ENCODE data around the gene HOXB1. TPM values are rescaled to one million over a fixed set of nuclear protein-coding genes. Genes with fewer than 3 reads are reported as not detected.

Gene HOXB1
- total and polyA plus RNA-seq, 2 of the 8 experiments (the other 6 are each of a cell fraction or from before 2014, with no cell fraction given), result not detected

GRCh38 chr17:48577946-48578615 is 47.3 kb upstream of the HOXB1 start, which contains the start of gene HOXB4:
Gene HOXB4, minus strand, starts transcription at chr17:48578350. Its CDS starts 31 bp downstream, at chr17:48578319.
- Histone ChIP-seq H2BK12ac (ENCODE audit: low read depth, low read length) (no peak within 1 kb of the TSS), H4K5ac (ENCODE audit: insufficient read length, low read depth, low read length) (no peak within 1 kb of the TSS), H3K79me1 (ENCODE audit: low read depth, low read length) (no peaks in the 10 kb centered on the region), H3K79me2 (ENCODE audit: control insufficient read depth in 1 of 2, insufficient read depth in 2 of 2, low read length in 2 of 2) (no peaks in the 10 kb centered on the region), H3K56ac (replicated peaks; ENCODE audit: insufficient read length, low read depth, low read length) (no peak within 1 kb of the TSS), H2AK5ac (ENCODE audit: low read depth, low read length) (no peak within 1 kb of the TSS), H3K4ac (replicated peaks; ENCODE audit: insufficient read length, low read depth, low read length) (no peak within 1 kb of the TSS), H3K4me2 (ENCODE audit: insufficient read depth in 1 of 2, low read depth in 2 of 2, low read length in 2 of 2) (peak within 1 kb of the TSS; percentile 46 to 48), H4K8ac (ENCODE audit: extremely low read depth, insufficient read depth, low read length) (no peak within 1 kb of the TSS; the same call in 1 of the 2 replicates), H2BK120ac (replicated peaks; ENCODE audit: low read depth, low read length) (no peak within 1 kb of the TSS), H2BK20ac (ENCODE audit: low read length) (no peak within 1 kb of the TSS), H2AFZ (ENCODE audit: low read length) (no peak within 1 kb of the TSS), H3K27ac (ENCODE audit: low read depth, low read length) (no peak within 1 kb of the TSS), H4K20me1 (replicated peaks in 1 of 2; ENCODE audit: control insufficient read depth in 1 of 2, insufficient read depth in 2 of 2, low read length in 2 of 2) (peaks cover 15 to 40% of the 10 kb centered on the region in 2 experiments), H3K27me3 (replicated peaks in 1 of 4; ENCODE audit: control insufficient read depth in 3 of 4, extremely low read depth in 1 of 4, insufficient read depth in 3 of 4, low read length in 3 of 4) (peaks cover 99 to 100% (median 100%) of the 10 kb centered on the region in 4 experiments), H3K18ac (ENCODE audit: extremely low read depth, low read length) (no peak within 1 kb of the TSS; the same call in 1 of the 2 replicates), H3K23ac (ENCODE audit: insufficient read length) (no peak within 1 kb of the TSS), H3K23me2 (ENCODE audit: low read depth, low read length) (no peaks in the 10 kb centered on the region), H3K9ac (replicated peaks in 1 of 4; ENCODE audit: extremely low read depth in 1 of 4, low read depth in 3 of 4, low read length in 3 of 4) (no peak within 1 kb of the TSS), H3K4me3 (ENCODE audit: extremely low read depth in 1 of 4, insufficient read depth in 2 of 4, low read depth in 3 of 4, low read length in 4 of 4) (peak within 1 kb of the TSS in 2 of 4 experiments; percentile 10 to 44; a peak in 3 of 8 replicates), H3K36me3 (ENCODE audit: control insufficient read depth in 2 of 4, insufficient read depth in 4 of 4, low read length in 3 of 4) (peaks cover 0 to 7% (median 0%) of the 10 kb centered on the region in 4 experiments; a peak in 1 of 8 replicates), H3K4me1 (replicated peaks in 1 of 4; ENCODE audit: control insufficient read depth in 3 of 4, insufficient read depth in 4 of 4, low read length in 3 of 4) (peaks cover 0 to 13% (median 4%) of the 10 kb centered on the region in 4 experiments; a peak in 5 of 7 replicates), H3K14ac (ENCODE audit: insufficient read length) (no peak within 1 kb of the TSS), H3K9me3 (ENCODE audit: insufficient read depth in 2 of 2, low read depth in 1 of 2, low read length in 1 of 2) (no peaks in the 10 kb centered on the region), H2BK5ac (ENCODE audit: low read depth, low read length) (no peak within 1 kb of the TSS), H4K91ac (replicated peaks; ENCODE audit: insufficient read length, low read length) (no peak within 1 kb of the TSS), H2BK15ac (ENCODE audit: low read length) (peak within 1 kb of the TSS; percentile 29; the same call in 1 of the 2 replicates)
- CTCF ChIA-PET (ENCODE audit: partially characterized antibody), result interaction anchor here (1.1 to 1.5 kb wide), 3 partner anchors 8 to 16 kb away, joined by 3 to 5 read pairs (median 4); no protein-coding TSS in a partner anchor
- no peak for FAIRE-seq
- POLR2A ChIA-PET (ENCODE audit: partially characterized antibody), result no interaction called here
- DNase-seq (ENCODE audit: low read depth in 1 of 2, low spot score in 2 of 2), result no peak
- TF ChIP-seq ATF3 (IDR thresholded peaks at IDR 0.05; ENCODE audit: insufficient read depth, low read depth, low read length), result peak; percentile 29; the same call in 1 of the 2 replicates
- no peak for TF ChIP-seq RAD21 (IDR thresholded peaks at IDR 0.05 in 1 of 2, conservative IDR thresholded peaks at IDR 0.05 in 1 of 2; ENCODE audit: low read depth in 2 of 2, low read length in 2 of 2)
- no peak for TF ChIP-seq SRF (IDR thresholded peaks at IDR 0.05; ENCODE audit: low read depth, low read length)
- TF ChIP-seq USF2 (IDR thresholded peaks at IDR 0.05; ENCODE audit: low read length), result peak; percentile 78
- no peak for TF ChIP-seq RFX5 (IDR thresholded peaks at IDR 0.05; ENCODE audit: borderline replicate concordance, low read depth, low read length)
- no peak for TF ChIP-seq KDM1A (IDR thresholded peaks at IDR 0.05; ENCODE audit: borderline replicate concordance, low read length)
- no peak for TF ChIP-seq GABPA (IDR thresholded peaks at IDR 0.05; ENCODE audit: borderline replicate concordance, insufficient read depth, low read length)
- 0% methylated on average over 9 of the region's 58 CpGs; no CpG with 5 or more reads in 1 of the 2 experiments for WGBS, 2 experiments (ENCODE audit: extremely low coverage in 1 of 2, insufficient coverage in 1 of 2, insufficient read length in 1 of 2, insufficient replicate concordance in 2 of 2, low coverage in 1 of 2, low lambda C conversion rate in 2 of 2, missing lambda C conversion rate in 1 of 2)
